Neural progenitor cell (in vitro differentiated cells): ENCODE results near the gene AQP10.

ENCODE experiments used
- EZH2 ChIP-seq: fragments of 200-600 bp; sonication (generic); IDR thresholded peaks from 2 replicates; pipeline ENCODE4 v1.6.1; 2017; ENCODE audit warnings: antibody characterized with exemption, mild to moderate bottlenecking, moderate library complexity
- EZH2phosphoT487 ChIP-seq: fragments of 200-600 bp; sonication (generic); IDR thresholded peaks from 2 replicates; pipeline ENCODE4 v1.6.1; 2017; ENCODE audit warnings: antibody characterized with exemption
- TF ChIP-seq, protein P1 (sequence below): fragments of 200-600 bp; sonication (generic); IDR thresholded peaks from 2 replicates; pipeline ENCODE4 v1.5.1; 2017; ENCODE audit warnings: antibody characterized with exemption, mild to moderate bottlenecking

DNA sequence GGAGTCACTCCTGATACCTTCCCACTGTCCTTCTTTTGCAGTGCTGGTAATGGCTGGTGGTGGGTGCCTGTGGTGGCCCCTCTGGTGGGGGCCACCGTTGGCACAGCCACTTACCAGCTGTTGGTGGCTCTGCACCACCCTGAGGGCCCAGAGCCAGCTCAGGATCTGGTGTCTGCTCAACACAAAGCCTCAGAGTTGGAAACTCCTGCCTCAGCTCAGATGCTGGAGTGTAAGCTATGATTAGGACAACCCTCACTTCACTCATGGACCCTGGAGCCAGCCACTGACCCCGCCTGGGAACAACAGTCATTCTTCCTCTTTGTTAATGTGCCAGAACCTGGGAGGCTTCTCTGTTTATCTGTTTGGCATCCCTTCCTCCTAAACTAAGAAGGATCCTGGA is 3.3 kb downstream of the AQP10 start:
- TF ChIP-seq, protein P1, sequence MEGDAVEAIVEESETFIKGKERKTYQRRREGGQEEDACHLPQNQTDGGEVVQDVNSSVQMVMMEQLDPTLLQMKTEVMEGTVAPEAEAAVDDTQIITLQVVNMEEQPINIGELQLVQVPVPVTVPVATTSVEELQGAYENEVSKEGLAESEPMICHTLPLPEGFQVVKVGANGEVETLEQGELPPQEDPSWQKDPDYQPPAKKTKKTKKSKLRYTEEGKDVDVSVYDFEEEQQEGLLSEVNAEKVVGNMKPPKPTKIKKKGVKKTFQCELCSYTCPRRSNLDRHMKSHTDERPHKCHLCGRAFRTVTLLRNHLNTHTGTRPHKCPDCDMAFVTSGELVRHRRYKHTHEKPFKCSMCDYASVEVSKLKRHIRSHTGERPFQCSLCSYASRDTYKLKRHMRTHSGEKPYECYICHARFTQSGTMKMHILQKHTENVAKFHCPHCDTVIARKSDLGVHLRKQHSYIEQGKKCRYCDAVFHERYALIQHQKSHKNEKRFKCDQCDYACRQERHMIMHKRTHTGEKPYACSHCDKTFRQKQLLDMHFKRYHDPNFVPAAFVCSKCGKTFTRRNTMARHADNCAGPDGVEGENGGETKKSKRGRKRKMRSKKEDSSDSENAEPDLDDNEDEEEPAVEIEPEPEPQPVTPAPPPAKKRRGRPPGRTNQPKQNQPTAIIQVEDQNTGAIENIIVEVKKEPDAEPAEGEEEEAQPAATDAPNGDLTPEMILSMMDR: no peak
- TF ChIP-seq EZH2 (no peak), EZH2phosphoT487 (no peak)
